8988T (cell line): ENCODE data around the gene HRAS.
"Not testable (repeated sequence)": the region's sequence is repeated elsewhere in the genome, so short reads cannot be mapped to it uniquely, and the experiment has no call there.

Experiments used
- DNase-seq: peaks from one replicate; pipeline ENCODE4 v3.0.0; 2011

HRAS gene

GRCh38 chr11:535519-536454 lies at the start of gene HRAS:
TSS of gene HRAS (minus strand) at chr11:535576.
- DNase-seq: peak; percentile 100

GRCh38 chr11:584287-584686 lies 48.9 kb upstream of the HRAS start:
- DNase-seq: no peak

DNA sequence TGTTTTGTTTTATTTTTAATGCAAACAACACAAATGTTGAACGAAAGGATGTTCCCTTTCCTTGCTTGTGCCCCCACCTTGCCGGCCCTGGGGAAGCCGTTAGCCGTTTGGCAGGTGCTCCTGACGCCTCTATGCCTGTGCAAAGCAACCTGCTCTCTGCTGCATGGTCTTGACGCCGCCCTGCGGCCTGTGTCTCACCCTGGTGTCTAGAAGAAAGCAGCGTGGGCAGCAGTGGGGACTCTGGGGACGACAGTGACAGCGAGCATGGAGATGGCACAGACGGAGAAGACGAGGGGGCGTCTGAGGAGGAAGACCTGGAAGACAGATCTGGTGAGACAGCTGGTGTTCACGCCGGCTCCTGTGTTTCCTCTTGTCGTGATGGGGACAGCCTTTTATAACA lies 46.4 kb upstream of the HRAS start:
- no peak for DNase-seq

DNA sequence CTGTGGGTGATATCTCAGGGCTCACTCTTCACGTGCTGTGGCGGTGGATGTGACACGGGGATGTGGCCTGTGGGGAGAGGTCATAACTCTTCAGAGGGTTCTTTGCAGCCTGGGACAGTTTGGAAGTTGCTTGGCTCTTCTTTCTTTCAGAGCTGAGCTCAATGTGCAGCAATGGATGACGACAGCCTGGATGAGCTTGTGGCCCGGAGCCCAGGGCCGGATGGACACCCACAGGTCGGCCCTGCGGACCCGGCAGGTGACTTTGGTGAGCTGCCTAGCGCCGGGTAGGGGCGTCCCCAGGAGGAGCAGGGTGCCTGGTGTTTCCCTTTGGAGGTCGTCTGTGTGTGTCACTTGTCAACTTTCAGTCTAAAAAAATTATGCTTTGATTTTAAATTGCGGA lies 46.0 kb upstream of the HRAS start:
- no peak for DNase-seq

GRCh38 chr11:579830-580601 lies 44.6 kb upstream of the HRAS start:
- DNase-seq: no peak

DNA sequence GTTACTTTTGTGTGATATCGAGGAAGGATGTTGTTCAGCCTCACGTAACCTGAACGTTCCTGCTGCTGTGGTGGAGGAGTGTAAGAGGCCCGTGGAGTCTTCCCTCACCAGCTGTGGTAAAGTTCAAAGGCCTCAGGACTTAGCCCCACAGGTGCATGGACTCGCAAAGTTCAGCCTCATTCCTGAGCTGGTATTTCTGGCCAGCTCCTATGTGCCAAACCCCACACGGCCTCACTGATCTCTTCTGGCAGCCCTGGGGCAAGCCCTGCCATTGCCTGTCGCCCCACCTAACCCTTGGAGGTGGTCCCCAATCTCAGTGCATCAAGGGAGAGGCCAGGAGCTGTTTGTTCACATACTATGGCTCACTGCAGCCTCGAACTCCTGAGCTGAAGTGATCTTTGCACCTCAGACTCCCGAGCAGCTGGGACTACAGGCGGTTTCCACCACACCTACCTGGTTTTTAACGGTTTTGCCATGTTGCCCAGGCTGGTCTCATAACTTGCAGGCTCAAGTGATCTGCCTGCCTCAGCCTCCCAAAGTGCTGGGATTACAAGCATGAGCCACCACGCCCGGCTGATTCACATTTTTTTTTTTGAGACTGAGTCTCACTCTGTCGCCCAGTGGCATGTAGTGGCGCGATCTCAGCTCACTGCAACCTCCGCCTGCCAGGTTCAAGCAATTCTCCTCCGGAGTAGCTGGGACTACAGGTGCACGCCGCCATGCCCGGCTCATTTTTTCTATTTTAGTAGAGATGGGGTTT lies 43.1 kb upstream of the HRAS start:
- no peak for DNase-seq

DNA sequence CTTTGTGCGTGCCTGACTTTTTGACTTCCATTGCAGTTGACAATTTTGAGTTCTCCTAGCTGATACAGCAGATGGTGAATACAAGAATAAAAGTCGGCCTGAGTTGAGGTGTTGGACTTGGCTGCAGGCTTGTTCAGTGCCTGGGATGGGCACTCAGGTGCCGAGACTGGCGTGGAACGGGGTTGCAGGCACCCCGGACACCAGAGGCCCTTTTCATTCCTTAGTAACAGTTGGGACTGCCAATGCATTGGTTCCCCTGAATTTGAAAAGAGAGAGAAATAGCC lies 42.2 kb upstream of the HRAS start:
- no peak for DNase-seq

DNA sequence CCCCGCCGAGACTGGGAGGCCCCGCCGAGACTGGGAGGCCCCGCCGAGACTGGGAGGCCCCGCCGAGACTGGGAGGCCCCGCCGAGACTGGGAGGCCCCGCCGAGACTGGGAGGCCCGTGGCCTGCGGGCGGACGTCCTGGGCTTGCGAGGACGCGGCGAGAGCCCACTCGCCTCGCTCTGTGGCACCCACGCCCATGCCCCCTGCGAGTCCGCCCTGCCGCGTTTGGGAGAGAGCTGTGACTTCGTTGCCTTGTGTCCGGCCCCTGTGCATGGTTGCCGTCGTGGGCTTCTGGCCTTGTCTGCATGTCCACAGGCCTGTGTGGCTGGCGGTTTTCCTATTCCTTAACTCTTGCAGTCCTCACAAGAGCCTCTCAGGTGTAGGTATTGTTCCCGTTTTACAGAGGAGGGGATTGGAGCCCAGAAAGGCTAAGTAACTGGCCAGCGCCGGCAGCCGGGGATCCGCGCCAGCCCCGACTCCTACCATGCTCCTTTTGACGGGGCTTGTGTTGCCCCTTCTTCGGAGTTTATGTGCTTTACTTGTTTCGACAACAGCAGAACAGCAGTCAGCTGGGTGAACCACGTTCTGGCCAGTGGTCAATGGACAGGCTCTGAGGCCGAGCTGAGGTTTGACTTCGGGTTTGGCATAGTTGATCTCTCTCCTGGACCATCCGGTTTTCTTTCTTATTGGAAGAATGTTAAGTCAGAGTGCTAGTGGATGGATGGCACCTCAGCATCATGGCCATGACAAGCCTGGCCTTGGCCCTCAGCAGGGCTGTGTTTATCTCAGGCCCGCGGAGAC lies 41.6 kb upstream of the HRAS start:
- no peak for DNase-seq

DNA sequence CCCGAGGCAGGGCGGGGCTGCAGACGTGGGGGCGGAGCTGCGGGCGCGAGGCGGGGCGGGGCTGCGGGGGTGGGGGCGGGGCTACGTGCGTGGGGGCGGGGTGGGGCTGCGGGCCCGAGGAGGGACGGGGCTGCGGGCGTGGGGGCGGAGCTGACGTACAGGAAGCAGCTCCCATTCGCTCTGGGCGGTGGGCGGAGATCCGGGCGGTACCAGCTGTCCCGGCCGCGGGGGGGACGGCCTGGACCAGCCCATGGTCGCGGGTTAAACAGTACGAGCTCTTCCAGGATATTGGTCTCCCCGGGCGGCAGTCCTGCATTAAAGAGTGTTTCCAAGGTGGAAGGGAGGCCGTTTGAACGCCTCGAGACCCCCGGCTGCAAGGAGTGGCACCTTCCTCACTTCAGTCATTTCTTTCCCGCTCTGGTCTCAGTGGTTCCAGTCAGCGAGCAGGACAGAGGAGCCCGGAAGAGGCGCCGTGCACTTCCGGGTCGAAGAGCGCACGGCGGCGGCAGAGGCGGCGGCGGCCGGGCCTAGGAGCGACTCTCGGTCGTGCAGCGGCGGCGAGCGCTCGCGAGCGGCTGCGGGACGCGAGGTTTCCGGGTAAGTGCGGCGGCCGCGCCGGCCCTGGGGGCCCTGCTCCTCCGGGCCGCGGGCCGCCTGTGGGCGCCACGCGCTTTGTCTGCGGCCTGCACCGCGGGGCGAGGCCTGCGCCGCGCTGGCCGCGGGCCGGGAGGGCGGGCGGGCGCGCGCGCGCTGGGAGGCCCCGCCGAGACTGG lies 40.8 kb upstream of the HRAS start, which contains the start of gene PHRF1:
TSS of gene PHRF1 (plus strand) at position 475 of the 773 bp plus-strand sequence. CDS start 5,043 bp downstream, outside the sequence.
- DNase-seq: peak; percentile 100

- peak; percentile 94 for DNase-seq
These were observed 40.1 kb upstream of the HRAS start for GRCh38 chr11:575313-575995.

GRCh38 chr11:574632-575312 lies 39.4 kb upstream of the HRAS start:
- no peak for DNase-seq

- DNase-seq: not testable (repeated sequence)
These were observed 38.7 kb upstream of the HRAS start for GRCh38 chr11:574031-574570.

DNA sequence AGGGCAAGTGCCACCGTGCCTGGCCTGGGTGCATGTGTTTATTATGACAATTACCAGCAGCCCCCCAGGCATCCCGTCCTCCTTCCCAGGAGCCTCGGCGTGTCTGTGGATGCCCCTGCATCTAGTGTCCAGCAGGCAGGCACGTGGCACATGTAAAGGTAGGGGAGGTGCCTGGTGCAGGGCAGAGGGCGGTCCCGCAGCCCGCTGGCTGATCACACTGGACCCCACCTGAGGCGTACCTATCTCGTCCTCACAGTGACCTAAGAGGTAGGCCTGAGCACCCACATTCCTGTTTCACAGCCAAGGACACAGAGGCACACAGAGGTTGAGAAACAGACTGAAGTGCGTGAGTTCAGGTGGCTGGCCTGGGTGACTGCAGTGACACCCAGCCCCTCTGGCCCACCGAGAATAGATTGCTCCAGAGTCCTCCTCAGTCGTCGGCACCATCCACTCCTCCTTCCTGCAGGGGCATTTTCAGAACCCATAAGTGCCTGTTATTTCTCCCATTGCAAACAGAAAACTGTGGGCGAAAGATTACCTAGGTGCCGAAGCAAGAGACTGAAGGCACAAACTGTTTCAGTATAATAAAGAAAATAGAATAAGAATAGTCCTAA lies 37.9 kb upstream of the HRAS start:
- no peak for DNase-seq

- DNase-seq: no peak
These were observed 36.4 kb upstream of the HRAS start for GRCh38 chr11:571802-572185.

- no peak for DNase-seq
These were observed 33.9 kb upstream of the HRAS start for GRCh38 chr11:569158-569885.

DNA sequence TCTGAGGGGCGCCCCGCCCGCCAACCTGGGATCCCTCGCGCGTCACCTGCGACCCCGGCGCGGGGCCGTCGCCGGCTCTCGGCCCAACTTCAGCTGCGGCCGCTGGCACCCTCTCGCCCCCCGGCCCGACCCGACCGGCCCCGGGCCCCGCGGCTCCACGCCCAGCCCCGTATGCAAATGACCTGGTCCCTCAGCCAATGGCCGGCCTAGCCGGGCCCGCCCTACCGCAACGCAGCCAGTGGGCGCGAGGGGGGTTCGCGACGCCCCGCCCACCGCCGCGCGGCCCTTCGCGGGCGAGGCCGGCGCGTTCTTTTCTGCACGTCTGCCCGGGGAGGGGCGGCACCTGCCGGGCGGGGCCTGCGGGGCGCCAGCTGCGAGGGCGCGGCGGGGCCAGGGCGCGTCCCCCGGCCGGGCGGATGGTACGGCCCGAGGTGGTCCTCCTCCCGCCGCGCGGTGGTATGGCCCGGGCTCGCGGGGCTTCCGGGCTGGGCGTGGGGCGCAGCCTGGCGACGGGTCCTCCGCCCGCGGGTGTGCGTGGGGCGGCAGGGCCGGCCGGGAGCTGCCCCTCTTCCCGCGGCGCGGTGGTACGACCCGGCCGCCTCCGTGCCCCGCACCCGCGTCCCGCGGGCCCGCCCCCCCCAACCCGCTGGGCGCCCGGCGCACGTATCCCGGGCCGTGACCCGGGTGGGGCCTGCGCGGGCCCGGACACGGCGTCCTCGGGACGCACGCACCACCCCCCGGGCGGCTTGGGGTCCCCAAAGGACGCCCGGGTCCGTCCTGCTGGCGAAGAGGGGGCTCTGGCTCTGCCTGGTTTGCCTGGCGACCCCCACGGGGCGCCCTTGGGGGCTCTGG lies 33.2 kb upstream of the HRAS start:
- DNase-seq: peak; percentile 100

DNA sequence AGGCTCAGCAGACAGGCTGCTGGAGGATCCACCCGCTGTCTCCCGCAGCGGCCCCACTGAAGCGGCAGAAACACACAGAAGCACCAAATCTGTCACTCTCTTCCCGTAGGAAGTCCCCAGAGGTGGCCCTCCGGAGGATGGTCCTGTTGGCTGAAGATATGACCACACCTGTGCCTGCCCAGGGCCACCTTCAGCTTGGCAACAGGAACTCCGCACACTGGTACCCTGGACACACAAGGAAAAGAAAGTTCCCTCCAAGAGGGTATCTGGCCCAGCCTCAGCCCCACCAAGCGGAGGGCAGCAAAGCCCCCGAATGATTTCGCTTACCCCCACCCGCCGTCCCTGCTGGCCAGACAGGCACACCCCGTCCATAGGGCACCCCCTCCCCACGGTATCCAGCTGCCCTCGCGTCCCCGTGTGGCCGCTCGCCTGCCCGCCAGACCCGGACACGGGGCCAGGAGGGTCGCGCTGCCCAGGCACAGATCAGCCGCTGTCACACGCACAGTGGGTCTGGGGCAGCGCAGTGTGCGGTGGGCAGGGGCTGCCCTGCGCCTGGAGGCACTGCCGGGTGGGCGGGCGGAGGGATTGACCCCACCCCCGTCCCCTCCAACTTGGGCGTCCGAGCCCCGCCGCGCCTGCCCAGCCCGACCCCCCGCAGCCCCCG lies 32.4 kb upstream of the HRAS start:
- no peak for DNase-seq
